Effector CD4-positive, alpha-beta T cell (primary cell): ENCODE data around the gene SERPINF2.
"Not testable (repeated sequence)": the region's sequence is repeated elsewhere in the genome, so short reads cannot be mapped to it uniquely, and the experiment has no call there.

Source experiments
- DNase-seq: peaks from one replicate; pipeline ENCODE4 v3.0.0-alpha.2; 2020

Gene SERPINF2

DNA sequence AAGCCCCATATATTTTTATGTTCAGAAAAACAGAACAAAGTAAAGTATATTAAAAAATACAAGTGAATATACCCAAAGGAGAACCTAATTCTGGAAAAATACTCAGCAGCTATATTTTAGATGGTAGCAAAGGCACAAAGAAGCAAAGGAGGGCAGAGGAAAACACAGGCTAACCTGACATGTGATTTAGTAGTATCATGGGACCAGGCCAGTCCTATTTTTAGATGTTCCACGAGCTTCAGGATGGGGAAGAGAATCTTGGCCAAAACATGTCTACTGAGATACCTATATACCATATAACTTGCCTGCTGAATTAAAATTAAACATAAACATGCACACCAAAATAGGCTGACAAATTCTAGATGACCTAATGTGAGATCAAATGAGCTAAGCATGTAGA lies 54.1 kb downstream of the SERPINF2 start:
- DNase-seq = no peak

DNA sequence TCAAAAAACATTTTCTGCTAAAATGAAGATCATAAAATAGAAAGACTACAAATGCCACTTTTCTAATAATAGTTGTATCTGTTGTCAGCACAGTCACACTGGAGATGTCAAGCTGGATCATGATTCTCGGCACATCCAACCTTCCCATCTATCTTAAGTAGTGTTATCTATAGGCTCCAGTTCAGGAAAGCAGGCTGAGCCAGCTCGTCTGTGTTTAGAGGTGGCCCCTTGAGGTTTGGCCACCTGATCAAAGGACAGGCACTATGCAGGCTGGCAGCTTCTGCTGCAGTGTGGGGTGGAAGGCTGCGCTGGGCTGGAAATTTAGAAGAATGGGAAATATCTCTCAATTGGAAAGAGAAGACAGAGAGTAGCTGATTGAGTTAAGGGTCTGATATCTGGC lies 54.7 kb downstream of the SERPINF2 start:
- no peak for DNase-seq

GRCh38 chr17:1797846-1798245 lies 55.2 kb downstream of the SERPINF2 start:
- DNase-seq = not testable (repeated sequence)

DNA sequence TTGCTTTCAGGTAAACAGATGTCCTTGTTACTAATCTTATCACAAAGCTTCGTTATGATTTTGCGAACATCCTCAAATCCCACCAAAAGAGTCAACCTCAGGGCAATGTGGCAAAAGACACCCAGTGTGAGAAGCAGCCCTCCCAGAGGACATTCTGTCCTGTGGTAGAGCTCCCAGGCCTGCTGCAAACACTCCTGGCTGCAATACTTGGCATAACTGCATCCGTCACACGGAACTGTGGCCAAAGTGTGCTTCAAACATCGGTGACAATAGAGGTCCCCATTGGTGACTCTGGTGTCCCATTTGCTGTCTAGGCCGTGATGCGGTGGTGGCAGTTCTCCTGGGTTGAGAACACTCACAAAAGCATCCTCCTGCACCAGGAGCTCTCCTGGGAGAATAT lies 57.6 kb downstream of the SERPINF2 start:
- DNase-seq = no peak

DNA sequence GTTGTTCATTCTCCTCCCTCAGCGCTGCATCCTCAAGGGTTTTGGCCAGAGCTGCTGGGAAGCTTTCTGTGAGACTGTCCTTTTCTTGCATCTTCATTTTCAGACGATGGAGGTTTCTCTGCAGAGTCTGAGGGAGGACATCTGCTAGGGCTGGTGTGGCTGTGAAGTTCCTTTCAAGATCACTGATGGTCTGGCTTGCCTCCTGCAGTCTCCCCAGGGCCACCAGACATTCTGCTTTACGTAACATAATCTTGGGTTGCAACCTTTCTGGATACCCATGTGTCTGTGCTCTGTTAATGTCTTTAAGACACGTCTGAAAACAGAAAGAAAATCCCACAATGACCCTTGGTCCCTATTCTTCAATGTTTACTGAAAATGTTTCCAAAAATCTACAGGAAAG lies 58.0 kb downstream of the SERPINF2 start:
- no peak for DNase-seq

DNA sequence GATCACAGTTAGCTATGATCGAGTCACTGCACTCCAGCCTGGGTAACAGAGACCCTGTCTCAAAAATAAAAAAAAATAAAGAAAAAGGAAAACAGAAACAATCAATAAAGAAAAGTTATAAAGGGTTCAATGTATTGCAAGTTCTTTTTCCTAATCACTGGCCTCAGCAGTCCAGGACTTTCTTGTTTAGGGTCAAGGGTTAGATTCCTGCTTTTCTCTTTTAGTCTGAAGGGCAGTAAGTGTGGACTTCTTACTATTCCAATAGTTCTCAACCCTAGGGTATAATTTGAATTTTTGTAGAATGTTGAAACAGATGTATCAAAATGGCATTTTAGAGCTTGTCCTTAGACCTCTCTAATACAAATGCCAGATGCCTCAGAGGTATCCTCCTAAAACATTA lies 59.8 kb downstream of the SERPINF2 start:
- no peak for DNase-seq

GRCh38 chr17:1803280-1803679 lies 60.6 kb downstream of the SERPINF2 start:
- DNase-seq = no peak
